Measurements from ENCODE around the gene ABCA4.

Gene ABCA4

GRCh38 chr1:93976711-93977597 is 144.0 kb downstream of the ABCA4 start:
- H3K36me3 ChIP-seq (ENCODE audit: control insufficient read depth in 1 of 2, insufficient read depth in 2 of 2, low read length in 2 of 2) = no peaks in the 10 kb centered on the region
- H3K9me3 ChIP-seq (ENCODE audit: control insufficient read depth in 1 of 2, low read length in 2 of 2) = no peaks in the 10 kb centered on the region
- H3K4me1 ChIP-seq (ENCODE audit: control insufficient read depth in 1 of 2, insufficient read depth in 2 of 2, low read length in 2 of 2) = peaks cover 0 to 5% of the 10 kb centered on the region in 2 donors
- H3K27me3 ChIP-seq (ENCODE audit: low read depth, low read length) = no peaks in the 10 kb centered on the region
- H3K4me3 ChIP-seq (ENCODE audit: low read depth in 1 of 2, low read length in 2 of 2) = no peak overlapping the region
- H3K27ac ChIP-seq (ENCODE audit: low read length) = no peak overlapping the region

GRCh38 chr1:93976291-93976690 is 144.7 kb downstream of the ABCA4 start:
- Histone ChIP-seq H3K36me3 (ENCODE audit: control insufficient read depth in 1 of 2, insufficient read depth in 2 of 2, low read length in 2 of 2) (no peaks in the 10 kb centered on the region), H3K9me3 (ENCODE audit: control insufficient read depth in 1 of 2, low read length in 2 of 2) (no peaks in the 10 kb centered on the region), H3K27ac (ENCODE audit: low read length) (no peak overlapping the region), H3K27me3 (ENCODE audit: low read depth, low read length) (no peaks in the 10 kb centered on the region), H3K4me3 (ENCODE audit: low read depth in 1 of 2, low read length in 2 of 2) (no peak overlapping the region), H3K4me1 (ENCODE audit: control insufficient read depth in 1 of 2, insufficient read depth in 2 of 2, low read length in 2 of 2) (peaks cover 0 to 5% of the 10 kb centered on the region in 2 donors)

GRCh38 chr1:93972341-93972740 is 148.6 kb downstream of the ABCA4 start:
- Histone ChIP-seq H3K4me3 (ENCODE audit: low read depth in 1 of 2, low read length in 2 of 2) (no peak overlapping the region), H3K27me3 (ENCODE audit: low read depth, low read length) (no peaks in the 10 kb centered on the region), H3K9me3 (ENCODE audit: control insufficient read depth in 1 of 2, low read length in 2 of 2) (no peaks in the 10 kb centered on the region)

GRCh38 chr1:93969887-93970286 is 151.1 kb downstream of the ABCA4 start:
- Histone ChIP-seq H3K4me3 (ENCODE audit: low read depth in 1 of 2, low read length in 2 of 2) (no peak overlapping the region), H3K36me3 (ENCODE audit: control insufficient read depth in 1 of 2, insufficient read depth in 2 of 2, low read length in 2 of 2) (no peaks in the 10 kb centered on the region), H3K27ac (ENCODE audit: low read length) (no peak overlapping the region), H3K4me1 (ENCODE audit: control insufficient read depth in 1 of 2, insufficient read depth in 2 of 2, low read length in 2 of 2) (no peaks in the 10 kb centered on the region), H3K27me3 (ENCODE audit: low read depth, low read length) (no peaks in the 10 kb centered on the region), H3K9me3 (ENCODE audit: control insufficient read depth in 1 of 2, low read length in 2 of 2) (no peaks in the 10 kb centered on the region)

More at GRCh38 chr1:93972341-93972740, 148.6 kb downstream of the ABCA4 start:
- no peaks in the 10 kb centered on the region for H3K36me3 ChIP-seq (ENCODE audit: control insufficient read depth in 1 of 2, insufficient read depth in 2 of 2, low read length in 2 of 2)
- H3K4me1 ChIP-seq (ENCODE audit: control insufficient read depth in 1 of 2, insufficient read depth in 2 of 2, low read length in 2 of 2) = no peaks in the 10 kb centered on the region
- H3K27ac ChIP-seq (ENCODE audit: low read length) = no peak overlapping the region

GRCh38 chr1:93969371-93969770 is 151.6 kb downstream of the ABCA4 start:
- Histone ChIP-seq H3K4me3 (ENCODE audit: low read depth in 1 of 2, low read length in 2 of 2) (no peak overlapping the region), H3K4me1 (ENCODE audit: control insufficient read depth in 1 of 2, insufficient read depth in 2 of 2, low read length in 2 of 2) (no peaks in the 10 kb centered on the region), H3K9me3 (ENCODE audit: control insufficient read depth in 1 of 2, low read length in 2 of 2) (no peaks in the 10 kb centered on the region), H3K27me3 (ENCODE audit: low read depth, low read length) (no peaks in the 10 kb centered on the region), H3K27ac (ENCODE audit: low read length) (no peak overlapping the region), H3K36me3 (ENCODE audit: control insufficient read depth in 1 of 2, insufficient read depth in 2 of 2, low read length in 2 of 2) (no peaks in the 10 kb centered on the region)

- Histone ChIP-seq H3K9me3 (ENCODE audit: control insufficient read depth in 1 of 2, low read length in 2 of 2) (no peaks in the 10 kb centered on the region), H3K36me3 (ENCODE audit: control insufficient read depth in 1 of 2, insufficient read depth in 2 of 2, low read length in 2 of 2) (no peaks in the 10 kb centered on the region), H3K27me3 (ENCODE audit: low read depth, low read length) (no peaks in the 10 kb centered on the region), H3K27ac (ENCODE audit: low read length) (no peak overlapping the region), H3K4me1 (ENCODE audit: control insufficient read depth in 1 of 2, insufficient read depth in 2 of 2, low read length in 2 of 2) (no peaks in the 10 kb centered on the region), H3K4me3 (ENCODE audit: low read depth in 1 of 2, low read length in 2 of 2) (no peak overlapping the region)
Observed at GRCh38 chr1:93967306-93967705, 153.6 kb downstream of the ABCA4 start.

- Histone ChIP-seq H3K9me3 (ENCODE audit: control insufficient read depth in 1 of 2, low read length in 2 of 2) (no peaks in the 10 kb centered on the region), H3K4me3 (ENCODE audit: low read depth in 1 of 2, low read length in 2 of 2) (no peak overlapping the region), H3K4me1 (ENCODE audit: control insufficient read depth in 1 of 2, insufficient read depth in 2 of 2, low read length in 2 of 2) (no peaks in the 10 kb centered on the region), H3K27ac (ENCODE audit: low read length) (no peak overlapping the region), H3K36me3 (ENCODE audit: control insufficient read depth in 1 of 2, insufficient read depth in 2 of 2, low read length in 2 of 2) (no peaks in the 10 kb centered on the region), H3K27me3 (ENCODE audit: low read depth, low read length) (no peaks in the 10 kb centered on the region)
Observed at GRCh38 chr1:93965888-93966287, 155.1 kb downstream of the ABCA4 start.

GRCh38 chr1:93965256-93965655 is 155.7 kb downstream of the ABCA4 start:
- Histone ChIP-seq H3K36me3 (ENCODE audit: control insufficient read depth in 1 of 2, insufficient read depth in 2 of 2, low read length in 2 of 2) (no peaks in the 10 kb centered on the region), H3K27ac (ENCODE audit: low read length) (no peak overlapping the region)

GRCh38 chr1:93964777-93965200 is 156.2 kb downstream of the ABCA4 start:
- Histone ChIP-seq H3K27me3 (ENCODE audit: low read depth, low read length) (no peaks in the 10 kb centered on the region), H3K27ac (ENCODE audit: low read length) (no peak overlapping the region), H3K4me1 (ENCODE audit: control insufficient read depth in 1 of 2, insufficient read depth in 2 of 2, low read length in 2 of 2) (no peaks in the 10 kb centered on the region), H3K4me3 (ENCODE audit: low read depth in 1 of 2, low read length in 2 of 2) (no peak overlapping the region), H3K9me3 (ENCODE audit: control insufficient read depth in 1 of 2, low read length in 2 of 2) (no peaks in the 10 kb centered on the region), H3K36me3 (ENCODE audit: control insufficient read depth in 1 of 2, insufficient read depth in 2 of 2, low read length in 2 of 2) (no peaks in the 10 kb centered on the region)

More at GRCh38 chr1:93965256-93965655, 155.7 kb downstream of the ABCA4 start:
- Histone ChIP-seq H3K9me3 (ENCODE audit: control insufficient read depth in 1 of 2, low read length in 2 of 2) (no peaks in the 10 kb centered on the region), H3K4me3 (ENCODE audit: low read depth in 1 of 2, low read length in 2 of 2) (no peak overlapping the region), H3K4me1 (ENCODE audit: control insufficient read depth in 1 of 2, insufficient read depth in 2 of 2, low read length in 2 of 2) (no peaks in the 10 kb centered on the region), H3K27me3 (ENCODE audit: low read depth, low read length) (no peaks in the 10 kb centered on the region)

- no peaks in the 10 kb centered on the region for H3K36me3 ChIP-seq (ENCODE audit: control insufficient read depth in 1 of 2, insufficient read depth in 2 of 2, low read length in 2 of 2)
- no peak overlapping the region for H3K27ac ChIP-seq (ENCODE audit: low read length)
- H3K9me3 ChIP-seq (ENCODE audit: control insufficient read depth in 1 of 2, low read length in 2 of 2) = no peaks in the 10 kb centered on the region
- H3K27me3 ChIP-seq (ENCODE audit: low read depth, low read length) = no peaks in the 10 kb centered on the region
- H3K4me3 ChIP-seq (ENCODE audit: low read depth in 1 of 2, low read length in 2 of 2) = no peak overlapping the region
- no peaks in the 10 kb centered on the region for H3K4me1 ChIP-seq (ENCODE audit: control insufficient read depth in 1 of 2, insufficient read depth in 2 of 2, low read length in 2 of 2)
Observed at GRCh38 chr1:93964096-93964776, 156.7 kb downstream of the ABCA4 start.

- no peaks in the 10 kb centered on the region for H3K9me3 ChIP-seq (ENCODE audit: control insufficient read depth in 1 of 2, low read length in 2 of 2)
- H3K4me3 ChIP-seq (ENCODE audit: low read depth in 1 of 2, low read length in 2 of 2) = no peak overlapping the region
- no peaks in the 10 kb centered on the region for H3K27me3 ChIP-seq (ENCODE audit: low read depth, low read length)
- no peak overlapping the region for H3K27ac ChIP-seq (ENCODE audit: low read length)
- H3K4me1 ChIP-seq (ENCODE audit: control insufficient read depth in 1 of 2, insufficient read depth in 2 of 2, low read length in 2 of 2) = no peaks in the 10 kb centered on the region
- no peaks in the 10 kb centered on the region for H3K36me3 ChIP-seq (ENCODE audit: control insufficient read depth in 1 of 2, insufficient read depth in 2 of 2, low read length in 2 of 2)
Observed at GRCh38 chr1:93963585-93963984, 157.4 kb downstream of the ABCA4 start.
